IPS-11a (cell line): ENCODE data around the gene ATL2.
"Not testable (repeated sequence)": the region's sequence is repeated elsewhere in the genome, so short reads cannot be mapped to it uniquely, and the experiment has no call there.

Source experiments
- H3K4me3 ChIP-seq: one replicate; pipeline ENCODE4 v1.5.1; 2013; ENCODE audit warnings: low read depth, low read length, control low read depth

ATL2 gene

DNA sequence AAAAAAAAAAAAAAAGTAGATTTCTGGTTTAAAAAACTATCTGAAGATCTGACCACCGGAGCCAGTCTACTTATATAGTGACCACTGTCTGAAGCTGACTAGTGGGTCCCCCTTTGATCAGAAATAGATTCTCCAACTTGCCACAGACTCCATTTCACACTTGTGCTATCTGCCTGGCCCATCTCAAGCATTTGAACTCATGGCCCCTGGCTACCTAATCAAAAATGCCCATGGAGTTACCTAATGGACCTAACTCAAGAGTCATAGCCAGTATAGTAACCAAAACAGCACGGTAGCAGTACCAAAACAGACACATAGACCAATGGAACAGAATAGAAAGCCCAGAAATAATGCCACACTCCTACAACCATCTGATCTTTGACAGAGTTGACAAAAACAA is 17.0 kb upstream of the ATL2 start:
- H3K4me3 ChIP-seq, result no peak overlapping the region

DNA sequence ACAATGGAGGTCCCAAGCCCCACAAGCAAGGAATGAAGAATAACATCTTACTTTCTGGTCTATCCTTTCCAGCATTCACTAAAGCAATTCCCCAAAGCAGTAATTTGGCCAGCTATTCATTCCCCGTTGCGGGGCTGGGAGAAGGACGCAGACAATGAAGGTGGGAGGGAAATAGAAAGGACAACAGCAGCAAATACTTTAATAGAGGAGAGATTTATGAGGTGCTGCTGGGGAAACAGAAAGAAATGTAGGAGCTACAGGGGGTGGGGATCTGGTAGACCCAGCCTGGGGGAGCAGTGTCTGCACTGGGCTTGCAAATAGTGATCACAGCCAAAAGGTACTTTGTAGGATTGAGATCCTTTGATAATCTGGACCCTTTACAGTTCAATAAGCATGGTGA is 13.9 kb upstream of the ATL2 start:
- no peak overlapping the region for H3K4me3 ChIP-seq

- H3K4me3 ChIP-seq, result no peak overlapping the region
Observed at GRCh38 chr2:38387887-38388286, 10.8 kb upstream of the ATL2 start.

DNA sequence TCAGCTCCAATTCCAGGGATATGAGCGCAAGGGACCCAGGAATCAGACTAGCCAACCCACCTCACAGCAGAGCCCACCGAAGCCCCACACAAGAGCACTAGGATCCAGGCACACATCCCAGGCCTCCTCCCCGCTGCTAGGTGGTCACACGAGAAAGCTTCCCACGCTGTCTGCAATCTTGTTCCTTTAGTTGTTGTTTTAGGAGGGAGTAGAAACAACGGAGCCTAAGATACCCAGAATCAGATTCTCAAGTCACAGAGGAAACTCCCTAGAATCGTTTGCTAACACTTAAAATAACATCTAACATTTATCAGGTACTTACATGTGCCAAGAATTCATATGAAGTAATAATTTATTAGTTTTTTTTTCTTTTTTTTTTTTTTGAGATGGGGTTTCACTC is 9.7 kb upstream of the ATL2 start:
- no peak overlapping the region for H3K4me3 ChIP-seq

- H3K4me3 ChIP-seq, result no peak overlapping the region
Observed at GRCh38 chr2:38386377-38386776, 9.3 kb upstream of the ATL2 start.

DNA sequence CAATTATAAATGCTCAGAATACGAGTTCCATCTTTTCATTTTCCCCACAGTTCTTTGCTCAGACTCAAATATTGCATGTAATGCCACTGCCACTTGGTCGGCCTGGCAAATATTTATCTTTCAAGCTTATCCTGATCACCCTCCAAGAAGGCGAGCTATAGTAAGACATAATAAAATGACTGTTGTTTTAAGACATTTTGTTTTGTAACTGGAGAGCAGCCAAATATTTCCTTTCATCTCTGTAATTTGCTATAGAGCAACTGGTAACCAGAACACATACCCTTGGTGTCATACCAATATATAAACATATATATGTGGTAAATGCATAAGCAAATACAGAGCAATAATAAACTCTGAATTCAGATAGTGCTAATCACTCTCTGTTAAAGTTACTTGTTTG is 7.3 kb upstream of the ATL2 start:
- no peak overlapping the region for H3K4me3 ChIP-seq

DNA sequence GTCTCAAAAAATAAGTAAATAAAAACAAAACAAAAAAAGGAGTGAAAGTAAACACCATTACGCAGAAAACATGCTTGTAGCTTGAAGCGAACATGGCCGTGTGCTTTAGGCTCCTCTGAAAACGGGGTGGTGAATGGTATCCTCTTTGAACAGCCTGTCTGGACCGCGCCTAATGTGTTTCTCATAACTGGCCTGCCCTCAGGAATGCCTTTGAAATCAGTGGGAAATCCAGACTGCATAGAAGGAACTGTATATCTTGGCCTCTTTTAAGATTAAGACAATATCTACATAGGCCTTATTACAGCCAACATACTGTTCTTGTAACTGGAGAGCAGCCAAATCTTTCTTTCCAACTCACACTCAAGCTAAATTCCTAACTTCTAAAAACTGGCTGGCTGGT is 6.7 kb upstream of the ATL2 start:
- not testable (repeated sequence) for H3K4me3 ChIP-seq

DNA sequence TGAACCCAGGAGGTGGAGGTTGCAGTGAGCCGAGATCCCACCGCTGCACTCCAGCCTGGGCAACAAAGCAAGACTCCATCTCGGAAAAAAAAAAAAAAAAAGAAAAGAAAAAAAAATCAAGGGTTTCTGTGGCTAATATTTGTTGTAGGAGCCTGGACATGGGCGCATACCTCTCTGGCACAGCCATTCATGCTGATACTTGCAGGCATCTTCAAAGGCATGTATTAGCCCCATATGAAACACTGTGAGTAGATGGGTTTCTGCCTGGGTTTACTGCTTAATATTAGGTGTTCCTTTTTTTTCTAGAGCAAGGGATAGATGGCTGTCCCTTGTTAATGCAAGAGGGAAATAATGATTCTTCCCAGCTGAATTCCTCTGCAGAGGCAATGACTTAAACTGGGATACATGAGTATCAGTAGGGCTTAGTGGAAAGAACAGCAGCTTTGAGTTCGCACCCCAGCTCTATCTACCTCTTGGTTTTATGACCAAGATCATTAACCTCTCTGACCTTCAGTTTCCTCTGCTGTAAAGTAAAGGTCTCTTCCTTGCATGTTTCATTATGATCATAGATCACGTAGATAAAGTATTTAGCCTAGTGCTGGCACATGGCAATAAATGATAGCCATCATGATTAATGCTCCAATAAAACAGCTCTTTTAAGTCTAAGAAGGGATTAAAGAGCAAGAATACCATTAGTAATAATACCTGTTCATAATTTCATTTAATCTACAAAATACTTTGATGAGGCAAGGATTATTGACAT is 4.5 kb upstream of the ATL2 start:
- no peak overlapping the region for H3K4me3 ChIP-seq

- H3K4me3 ChIP-seq, result no peak overlapping the region
Observed at GRCh38 chr2:38380397-38381130, 3.5 kb upstream of the ATL2 start.

DNA sequence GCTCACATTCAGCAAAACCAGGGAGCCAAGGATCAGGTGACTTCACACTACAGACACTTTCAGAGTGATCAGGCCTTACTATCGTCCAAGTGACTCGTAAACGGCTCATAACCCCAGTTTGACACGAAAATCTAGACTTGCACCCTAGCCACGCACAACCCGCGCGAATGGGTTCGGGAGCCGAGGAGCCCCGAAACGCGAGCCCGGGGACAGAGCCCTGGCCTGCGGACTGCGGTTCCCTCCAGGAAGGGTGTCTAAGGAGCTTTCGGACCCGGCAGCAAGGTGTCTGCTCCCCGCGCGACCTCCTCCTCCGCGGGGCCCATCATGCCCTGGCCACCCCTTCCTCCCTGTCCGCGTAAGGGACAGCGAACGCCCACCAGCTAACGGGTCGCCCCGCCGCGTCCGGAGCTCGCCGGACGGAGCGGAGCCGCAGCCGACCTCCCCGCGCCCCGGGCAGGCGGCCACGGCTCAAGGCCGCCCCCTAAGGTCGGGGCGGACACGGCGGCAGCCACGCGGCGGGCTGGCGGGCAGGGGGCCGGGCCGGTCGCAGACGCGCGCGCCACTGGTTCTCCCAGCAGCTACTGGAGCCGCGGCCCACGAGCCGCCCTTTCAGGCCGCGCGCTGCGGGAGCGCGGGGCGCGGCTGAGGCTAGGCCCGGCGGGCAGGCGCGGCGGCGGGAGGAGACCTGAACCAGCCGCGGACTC is 575 bp downstream of the ATL2 start:
- H3K4me3 ChIP-seq, result peak overlapping the region; percentile 86

DNA sequence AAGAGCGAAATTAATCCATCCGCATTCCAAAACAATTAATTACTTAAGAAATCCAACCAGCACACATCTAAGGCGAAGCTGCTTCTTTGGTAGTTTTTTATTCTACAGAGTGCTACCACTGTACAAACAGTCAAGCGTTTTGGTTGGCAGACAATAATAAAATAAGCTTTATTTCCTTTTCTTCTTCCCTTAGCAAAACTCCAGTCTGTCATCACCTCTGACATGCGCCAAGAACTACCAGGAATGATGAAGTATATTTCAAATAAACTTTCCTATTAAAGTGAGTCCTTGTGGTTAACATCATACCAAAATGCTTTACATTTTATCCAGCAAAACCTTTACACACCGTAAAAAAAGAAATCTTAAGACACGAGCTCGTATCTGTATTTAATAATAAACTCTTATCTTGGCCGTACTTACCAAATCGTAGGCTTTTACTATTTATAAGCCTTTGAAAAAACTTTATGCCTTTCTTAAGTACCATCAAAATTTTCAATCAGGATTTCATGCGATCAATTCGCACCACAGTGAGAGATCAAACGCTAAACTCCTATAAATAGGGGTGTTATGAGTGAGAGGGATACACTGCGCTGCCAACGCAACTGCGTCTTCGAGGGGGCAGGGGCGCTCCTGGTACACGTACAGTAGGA is 1.3 kb downstream of the ATL2 start:
- peak overlapping the region; percentile 86 for H3K4me3 ChIP-seq

DNA sequence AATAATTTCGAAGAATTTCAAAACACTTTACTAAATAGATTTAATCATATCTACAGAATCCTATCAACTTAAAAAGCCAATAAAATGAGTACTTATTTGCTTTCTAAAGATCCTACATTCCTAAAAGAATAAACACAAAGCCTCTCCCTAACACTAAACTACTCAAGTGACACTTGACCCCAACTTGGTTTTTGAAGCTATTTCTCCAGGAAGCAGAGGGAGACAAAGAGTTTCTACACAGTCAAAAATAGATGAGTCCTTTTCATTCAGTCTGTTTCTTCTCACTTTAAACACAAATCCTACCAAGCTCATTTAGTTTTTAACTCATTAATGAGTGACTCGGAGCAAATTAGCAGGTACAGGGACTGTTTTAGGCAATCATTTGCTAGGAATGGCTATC is 2.1 kb downstream of the ATL2 start:
- no peak overlapping the region for H3K4me3 ChIP-seq

DNA sequence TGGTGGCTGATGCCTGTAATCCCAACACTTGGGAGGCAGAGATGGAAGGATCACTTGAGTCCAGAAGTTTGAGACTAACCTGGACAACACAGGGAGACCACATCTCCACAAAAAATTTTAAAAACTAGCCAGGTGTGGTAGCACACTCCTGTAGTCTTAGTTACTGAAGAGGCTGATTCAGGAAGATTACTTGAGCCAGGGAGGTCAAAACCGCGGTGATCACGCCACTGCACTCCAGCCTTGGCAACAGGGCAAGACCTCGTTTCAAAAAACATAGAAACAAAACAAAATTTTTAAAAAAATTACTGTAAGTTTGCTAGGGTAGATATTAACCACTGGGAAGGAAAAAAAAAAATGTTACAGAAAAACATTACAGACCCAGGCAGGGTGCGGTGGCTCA is 5.8 kb downstream of the ATL2 start:
- no peak overlapping the region for H3K4me3 ChIP-seq

GRCh38 chr2:38370664-38371063 is 6.4 kb downstream of the ATL2 start:
- H3K4me3 ChIP-seq, result no peak overlapping the region

DNA sequence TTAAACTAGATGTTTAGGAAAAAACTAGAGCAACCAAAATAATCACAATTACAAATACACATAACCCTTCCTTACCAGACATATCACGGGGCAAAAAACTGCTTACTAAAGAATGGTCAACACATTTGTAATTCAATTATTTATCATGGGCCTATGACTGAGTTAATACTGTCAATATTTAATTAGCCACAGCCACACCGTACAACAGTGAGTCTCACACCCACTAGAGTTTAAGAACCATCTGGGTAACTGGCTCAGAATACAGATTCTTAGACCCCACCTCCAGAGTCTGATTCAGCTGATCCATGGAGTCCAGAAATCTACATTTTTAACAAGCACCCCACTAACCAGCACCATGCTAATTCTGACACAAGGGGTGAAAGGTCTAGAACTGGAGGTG is 14.8 kb downstream of the ATL2 start:
- H3K4me3 ChIP-seq, result no peak overlapping the region

DNA sequence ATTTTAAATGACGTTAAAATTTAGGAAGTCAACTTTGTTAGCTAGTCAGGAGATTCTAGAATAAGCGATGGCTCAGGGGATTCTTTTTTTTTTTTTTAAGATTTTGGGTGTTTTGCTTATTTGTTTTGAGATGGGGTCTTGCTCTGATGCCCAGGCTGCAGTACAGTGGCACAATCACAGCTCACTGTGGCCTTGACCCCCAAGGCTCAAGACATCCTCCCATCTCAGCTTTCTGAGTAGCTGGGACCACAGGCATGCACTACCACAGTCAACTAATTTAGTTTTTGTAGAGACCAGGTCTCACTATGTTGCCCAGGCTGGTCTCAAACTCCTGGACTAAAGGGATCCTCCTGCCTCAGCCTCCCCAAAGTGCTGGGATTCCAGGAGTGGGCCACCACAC is 16.9 kb downstream of the ATL2 start:
- no peak overlapping the region for H3K4me3 ChIP-seq

- no peak overlapping the region for H3K4me3 ChIP-seq
Observed at GRCh38 chr2:38353402-38353801, 23.7 kb downstream of the ATL2 start.

- no peak overlapping the region for H3K4me3 ChIP-seq
Observed at GRCh38 chr2:38352336-38352735, 24.7 kb downstream of the ATL2 start.

- no peak overlapping the region for H3K4me3 ChIP-seq
Observed at GRCh38 chr2:38345323-38346038, 31.6 kb downstream of the ATL2 start.

GRCh38 chr2:38344813-38345212 is 32.3 kb downstream of the ATL2 start:
- no peak overlapping the region for H3K4me3 ChIP-seq

GRCh38 chr2:38343212-38343611 is 33.9 kb downstream of the ATL2 start:
- H3K4me3 ChIP-seq, result no peak overlapping the region
